ENCODE results near the gene LAMC1. TPM values are rescaled to one million over a fixed set of nuclear protein-coding genes. Genes with fewer than 3 reads are reported as not detected.
A peak's percentile ranks its signal among the peaks of the same experiment; 100 is the strongest.

The LAMC1 gene
- total RNA-seq, 2 donors from 2014 or later = 273 to 362 TPM

GRCh38 chr1:183038333-183038866 is 15.2 kb downstream of the LAMC1 start:
- no peaks in the 10 kb centered on the region for H3K27me3 ChIP-seq (replicated peaks; ENCODE audit: insufficient read depth)
- H3K27ac ChIP-seq = no peak overlapping the region
- no peak overlapping the region for H3K4me3 ChIP-seq
- no peak for TF ChIP-seq CTCF (IDR thresholded peaks at IDR 0.05)
- no peaks in the 10 kb centered on the region for H3K36me3 ChIP-seq
- H3K4me1 ChIP-seq (ENCODE audit: control insufficient read depth in 1 of 2, low read depth in 2 of 2) = peaks cover 34 to 72% of the 10 kb centered on the region in 2 donors
- no peak for ATAC-seq (ENCODE audit: insufficient number of reproducible peaks, low FRiP score, low read depth)
- no peak for DNase-seq (ENCODE audit: low spot score)
- no peaks in the 10 kb centered on the region for H3K9me3 ChIP-seq

- H3K27ac ChIP-seq = no peak overlapping the region
- TF ChIP-seq CTCF (IDR thresholded peaks at IDR 0.05) = no peak
- H3K27me3 ChIP-seq (replicated peaks; ENCODE audit: insufficient read depth) = no peaks in the 10 kb centered on the region
- DNase-seq (ENCODE audit: low spot score) = no peak
- H3K36me3 ChIP-seq = no peaks in the 10 kb centered on the region
- H3K9me3 ChIP-seq = no peaks in the 10 kb centered on the region
- no peak for ATAC-seq (ENCODE audit: insufficient number of reproducible peaks, low FRiP score, low read depth)
- no peak overlapping the region for H3K4me3 ChIP-seq
- H3K4me1 ChIP-seq (ENCODE audit: control insufficient read depth in 1 of 2, low read depth in 2 of 2) = peaks cover 38 to 74% of the 10 kb centered on the region in 2 donors
Observed at GRCh38 chr1:183038913-183039312, 15.7 kb downstream of the LAMC1 start.

GRCh38 chr1:183039330-183039729 is 16.1 kb downstream of the LAMC1 start:
- no peak for TF ChIP-seq CTCF (IDR thresholded peaks at IDR 0.05)
- H3K27ac ChIP-seq = peak overlapping the region in 1 of 2 donors; percentile 20
- H3K4me1 ChIP-seq (ENCODE audit: control insufficient read depth in 1 of 2, low read depth in 2 of 2) = peaks cover 39 to 77% of the 10 kb centered on the region in 2 donors

GRCh38 chr1:183039985-183040447 is 16.8 kb downstream of the LAMC1 start:
- no peak for TF ChIP-seq CTCF (IDR thresholded peaks at IDR 0.05)
- ATAC-seq (ENCODE audit: insufficient number of reproducible peaks, low FRiP score, low read depth) (no peak), DNase-seq (ENCODE audit: low spot score) (no peak)
- Histone ChIP-seq H3K27ac (peak overlapping the region in 1 of 2 donors; percentile 20), H3K9me3 (no peaks in the 10 kb centered on the region), H3K36me3 (no peaks in the 10 kb centered on the region), H3K4me1 (ENCODE audit: control insufficient read depth in 1 of 2, low read depth in 2 of 2) (peaks cover 43 to 84% of the 10 kb centered on the region in 2 donors), H3K4me3 (peak overlapping the region; percentile 16), H3K27me3 (replicated peaks; ENCODE audit: insufficient read depth) (no peaks in the 10 kb centered on the region)

More at GRCh38 chr1:183039330-183039729, 16.1 kb downstream of the LAMC1 start:
- no peak for DNase-seq (ENCODE audit: low spot score)
- Histone ChIP-seq H3K27me3 (replicated peaks; ENCODE audit: insufficient read depth) (no peaks in the 10 kb centered on the region), H3K4me3 (no peak overlapping the region), H3K36me3 (no peaks in the 10 kb centered on the region), H3K9me3 (no peaks in the 10 kb centered on the region)
- ATAC-seq (ENCODE audit: insufficient number of reproducible peaks, low FRiP score, low read depth) = no peak

GRCh38 chr1:183040547-183040971 is 17.3 kb downstream of the LAMC1 start:
- DNase-seq (ENCODE audit: low spot score) = no peak
- Histone ChIP-seq H3K27ac (peak overlapping the region in 1 of 2 donors; percentile 20), H3K9me3 (no peaks in the 10 kb centered on the region), H3K4me3 (peak overlapping the region; percentile 16), H3K36me3 (no peaks in the 10 kb centered on the region), H3K4me1 (ENCODE audit: control insufficient read depth in 1 of 2, low read depth in 2 of 2) (peaks cover 49 to 89% of the 10 kb centered on the region in 2 donors), H3K27me3 (replicated peaks; ENCODE audit: insufficient read depth) (no peaks in the 10 kb centered on the region)
- no peak for TF ChIP-seq CTCF (IDR thresholded peaks at IDR 0.05)
- no peak for ATAC-seq (ENCODE audit: insufficient number of reproducible peaks, low FRiP score, low read depth)
